ENCODE data around the gene SH2D7.

Gene SH2D7

DNA sequence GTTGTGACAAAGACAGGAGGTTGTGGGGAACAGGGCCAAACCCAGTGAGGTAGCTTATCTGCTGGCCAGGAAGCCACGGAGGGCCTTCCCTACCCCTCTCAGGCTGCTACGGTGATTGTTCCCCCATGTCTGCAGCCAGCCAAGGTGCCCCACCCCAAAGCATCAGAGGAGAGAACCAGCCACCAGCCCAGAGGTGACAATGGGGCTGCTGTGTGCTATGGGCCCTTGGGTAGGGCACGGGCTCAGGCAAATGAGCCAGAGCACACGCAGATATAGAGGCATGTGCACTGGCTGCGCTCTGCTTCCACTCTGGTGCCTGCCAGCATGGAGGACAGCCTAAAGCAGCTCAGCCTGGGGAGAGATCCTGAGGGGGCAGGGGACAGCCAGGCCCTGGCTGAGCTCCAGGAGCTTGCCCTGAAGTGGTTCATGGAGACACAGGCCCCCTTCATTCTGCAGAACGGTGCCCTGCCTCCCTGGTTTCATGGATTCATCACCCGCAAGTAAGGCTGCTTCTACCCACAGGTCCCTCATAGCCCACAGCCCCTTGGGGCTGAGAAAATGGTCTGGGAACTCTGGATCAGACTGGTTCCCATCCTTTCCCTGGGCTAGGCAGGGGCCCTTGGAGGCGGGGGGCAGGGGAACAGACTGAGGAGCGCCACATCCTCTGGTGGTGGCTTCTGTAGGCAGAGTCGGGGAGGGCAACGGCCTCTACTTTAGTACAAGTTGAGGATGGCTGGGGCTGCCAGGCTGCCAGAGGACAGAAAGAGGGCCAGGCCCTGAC lies at the start of gene SH2D7:
Gene SH2D7 (plus strand): TSS at position 301 of the 781 bp plus-strand sequence. CDS start 24 bp downstream, at position 325.
- ATAC-seq (no peak), DNase-seq (no peak)

DNA sequence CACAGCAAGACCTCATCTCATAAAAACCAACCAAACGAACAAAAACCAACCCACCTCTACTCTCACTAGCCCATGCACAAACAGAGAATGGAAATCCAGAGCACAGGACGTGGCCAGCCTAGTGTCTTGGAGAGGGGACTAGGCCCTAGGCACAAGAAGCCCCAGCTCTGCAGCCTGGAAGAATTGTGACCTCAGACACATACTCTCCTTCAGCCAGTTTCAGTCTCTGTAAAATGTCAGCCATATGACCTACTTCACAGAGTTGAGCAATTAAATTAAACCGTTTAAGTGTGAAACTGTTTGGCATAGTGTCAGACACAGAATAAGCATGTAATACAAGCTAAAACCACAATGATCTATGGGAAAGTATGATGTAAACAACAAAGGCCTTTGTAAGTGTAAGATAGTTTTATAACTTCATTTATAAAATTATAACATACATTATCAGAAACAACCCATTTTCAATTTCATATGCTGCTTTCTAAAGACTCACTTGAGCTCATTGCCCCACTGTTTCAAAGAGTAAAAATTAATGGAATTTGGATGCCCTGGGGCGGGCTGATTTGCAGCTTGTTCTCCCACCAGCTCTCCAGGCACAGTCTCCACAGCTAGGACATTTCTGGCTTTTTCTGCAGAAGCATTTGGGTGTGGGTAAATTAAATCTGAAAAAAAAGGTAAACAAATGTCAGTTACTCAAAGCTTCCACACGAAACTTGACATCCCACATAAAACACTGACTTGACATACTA lies 47.8 kb upstream of the SH2D7 start:
- ATAC-seq (peak; percentile 79), DNase-seq (no peak)

DNA sequence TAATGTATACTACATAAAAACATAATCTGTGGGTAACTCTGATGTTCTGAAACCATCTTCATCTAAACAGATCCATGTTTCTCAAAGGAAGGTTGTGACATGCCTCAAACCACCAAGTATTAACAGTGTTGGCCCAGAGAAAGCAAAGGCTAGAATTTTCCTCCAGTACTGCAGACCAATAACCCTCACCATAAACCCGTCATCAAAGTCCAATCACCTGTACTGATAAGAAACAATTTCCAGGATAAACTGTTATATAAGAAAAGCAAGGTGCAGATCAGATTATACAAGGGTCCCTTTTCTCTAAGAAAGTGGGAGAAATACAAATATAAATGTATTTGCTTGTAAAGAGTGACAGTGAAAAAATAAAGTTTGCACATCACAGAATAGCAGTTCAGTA lies 47.2 kb upstream of the SH2D7 start:
- ATAC-seq (no peak), DNase-seq (no peak)

GRCh38 chr15:78046796-78047341 lies 45.5 kb upstream of the SH2D7 start:
- ATAC-seq: peak; percentile 51

GRCh38 chr15:78047761-78048627 lies 44.4 kb upstream of the SH2D7 start:
- DNase-seq (no peak), ATAC-seq (no peak)

More at GRCh38 chr15:78046796-78047341, 45.5 kb upstream of the SH2D7 start:
- no peak for DNase-seq

- ATAC-seq: no peak
- DNase-seq: no peak
Measured at GRCh38 chr15:78048628-78048920, 43.8 kb upstream of the SH2D7 start.

- DNase-seq: peak; percentile 72
- ATAC-seq: peak; percentile 76
Measured at GRCh38 chr15:78049691-78050440, 42.5 kb upstream of the SH2D7 start.

DNA sequence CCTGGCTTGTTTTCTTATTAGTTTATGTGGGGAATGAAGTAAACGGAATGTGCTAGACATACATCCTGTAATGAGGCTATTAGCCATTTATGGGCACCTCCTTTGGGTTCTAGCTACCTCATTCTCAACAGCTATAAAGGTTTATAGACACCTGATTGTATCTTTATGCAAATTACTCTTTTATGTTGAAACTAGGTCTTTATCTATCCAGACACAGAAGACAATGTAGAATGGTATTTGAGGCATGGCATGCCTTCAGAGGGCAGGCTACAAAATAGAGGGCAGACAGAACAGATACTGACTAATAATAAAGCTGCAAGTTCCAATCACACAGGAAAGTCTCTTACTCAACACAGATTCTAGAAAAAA lies 41.9 kb upstream of the SH2D7 start:
- no peak for DNase-seq
- ATAC-seq: no peak

DNA sequence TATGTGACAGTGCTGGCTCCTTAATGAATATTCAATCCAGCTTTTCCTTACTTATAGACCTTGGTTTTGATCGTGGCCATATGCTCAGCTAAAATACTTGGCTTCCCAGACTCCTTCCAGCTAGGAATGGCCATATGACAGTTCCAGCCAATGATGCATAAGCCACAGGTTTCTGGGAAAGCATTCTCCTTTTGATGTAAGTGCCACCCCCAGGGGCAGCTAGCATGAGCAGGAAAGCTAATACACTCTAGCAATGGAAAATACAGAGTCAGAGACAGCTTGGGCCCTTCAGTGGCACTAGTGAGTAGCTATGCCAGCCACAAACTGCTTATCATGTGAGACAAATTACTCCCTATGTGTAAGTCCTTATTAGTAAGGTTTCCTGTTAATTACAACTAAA lies 41.5 kb upstream of the SH2D7 start:
- peak; percentile 45 for ATAC-seq
- DNase-seq: no peak

GRCh38 chr15:78051596-78051995 lies 40.8 kb upstream of the SH2D7 start:
- no peak for ATAC-seq
- DNase-seq: no peak

DNA sequence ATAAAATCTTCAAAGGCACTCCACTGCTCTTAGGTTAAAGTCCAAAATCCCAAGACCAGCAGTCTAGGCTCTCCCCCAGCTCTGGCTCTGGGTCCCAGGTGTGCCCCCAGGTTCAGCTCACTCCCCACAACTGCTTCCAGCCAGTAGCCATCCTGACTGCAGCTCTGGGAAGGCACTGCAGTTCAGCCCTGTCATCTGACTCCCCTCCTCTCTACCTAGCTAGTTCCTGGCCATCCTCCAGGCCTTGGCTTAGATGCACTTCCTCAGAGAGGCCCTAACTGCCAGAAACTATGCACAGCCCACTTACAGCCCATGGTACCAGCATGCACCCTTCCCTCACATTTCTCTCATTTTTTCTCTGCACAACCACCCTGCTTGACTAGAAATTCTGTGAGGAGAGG lies 40.4 kb upstream of the SH2D7 start:
- DNase-seq: no peak
- no peak for ATAC-seq

GRCh38 chr15:78052545-78052944 lies 39.8 kb upstream of the SH2D7 start:
- ATAC-seq: no peak
- no peak for DNase-seq

DNA sequence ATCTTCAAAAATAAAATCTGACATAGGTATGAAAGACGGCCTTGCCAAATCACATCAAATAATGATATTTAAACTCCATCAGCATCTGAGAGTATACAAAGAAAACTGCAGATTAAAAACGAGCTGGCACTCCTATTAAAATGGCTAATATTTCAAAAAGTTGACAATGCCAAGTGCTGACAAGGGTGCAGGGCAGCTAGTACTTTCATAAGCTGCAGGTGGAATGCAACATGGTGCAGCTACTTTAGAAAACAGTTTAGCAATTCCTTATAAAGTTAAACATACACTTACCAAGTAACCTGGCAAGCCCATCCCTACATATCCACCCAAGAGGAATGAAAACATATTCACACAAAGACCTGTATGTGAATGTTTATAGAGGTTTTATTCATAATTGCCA lies 37.8 kb upstream of the SH2D7 start:
- no peak for DNase-seq
- no peak for ATAC-seq

- no peak for DNase-seq
- ATAC-seq: no peak
Measured at GRCh38 chr15:78054966-78055365, 37.4 kb upstream of the SH2D7 start.

- DNase-seq (peak; percentile 27), ATAC-seq (peak; percentile 58)
Measured at GRCh38 chr15:78055919-78056713, 36.2 kb upstream of the SH2D7 start.

DNA sequence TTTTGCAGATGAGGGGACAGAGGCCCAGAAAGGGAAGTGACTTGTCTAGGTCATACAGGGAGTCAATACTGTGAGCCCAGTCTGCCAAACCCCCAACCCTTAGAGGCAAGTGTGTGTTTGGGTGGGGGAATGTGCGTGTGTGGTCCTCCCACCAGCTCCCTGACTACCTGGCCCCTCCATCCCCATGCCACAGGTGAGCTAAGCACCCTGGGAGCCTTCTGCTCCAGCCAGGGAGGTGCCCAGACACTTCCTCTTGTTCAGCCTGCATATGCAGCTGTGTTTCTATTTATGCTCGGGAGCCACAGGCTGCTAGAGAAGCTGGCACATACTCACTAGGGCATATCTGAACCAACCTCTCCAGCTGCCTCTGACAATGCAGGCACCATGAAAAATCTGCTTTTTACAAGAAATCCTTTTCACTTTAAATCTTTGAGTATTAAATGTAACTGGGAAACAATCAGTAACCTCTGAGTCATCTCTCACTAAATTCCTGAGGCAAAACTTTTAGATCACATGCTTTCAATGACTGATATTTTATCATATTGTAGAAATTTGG lies 35.6 kb upstream of the SH2D7 start:
- no peak for ATAC-seq
- DNase-seq: peak; percentile 9

- DNase-seq (no peak), ATAC-seq (no peak)
Measured at GRCh38 chr15:78057803-78058202, 34.6 kb upstream of the SH2D7 start.

- ATAC-seq (no peak), DNase-seq (no peak)
Measured at GRCh38 chr15:78058401-78058935, 33.9 kb upstream of the SH2D7 start.

- no peak for DNase-seq
- ATAC-seq: no peak
Measured at GRCh38 chr15:78059110-78059839, 33.1 kb upstream of the SH2D7 start.

GRCh38 chr15:78060232-78060631 lies 32.1 kb upstream of the SH2D7 start:
- DNase-seq: no peak
- ATAC-seq: peak; percentile 20

Data from stimulated activated naive CD8-positive, alpha-beta T cell treated with anti-CD3 and anti-CD28 coated beads, Interleukin-15, Interleukin-2, amounts not matched to agents 100 U/mL and 50 U/mL, for 24 hours (primary cell).